AG10803 (cell line): ENCODE measurements around the gene OR6T1.

Source experiments
- DNase-seq: peaks from one replicate; pipeline ENCODE4 v3.0.0; 2010; ENCODE audit warnings: low read depth
- H3K4me3 ChIP-seq: 2 replicates; pipeline ENCODE4 v1.5.1; 2011; ENCODE audit warnings: mild to moderate bottlenecking, low read length, control low read depth
- TF ChIP-seq, protein P1 (sequence below): conservative IDR thresholded peaks from 2 replicates; pipeline ENCODE4 v1.5.1; 2011; ENCODE audit warnings: mild to moderate bottlenecking, low read length, control low read depth, inconsistent platforms

Gene OR6T1

DNA sequence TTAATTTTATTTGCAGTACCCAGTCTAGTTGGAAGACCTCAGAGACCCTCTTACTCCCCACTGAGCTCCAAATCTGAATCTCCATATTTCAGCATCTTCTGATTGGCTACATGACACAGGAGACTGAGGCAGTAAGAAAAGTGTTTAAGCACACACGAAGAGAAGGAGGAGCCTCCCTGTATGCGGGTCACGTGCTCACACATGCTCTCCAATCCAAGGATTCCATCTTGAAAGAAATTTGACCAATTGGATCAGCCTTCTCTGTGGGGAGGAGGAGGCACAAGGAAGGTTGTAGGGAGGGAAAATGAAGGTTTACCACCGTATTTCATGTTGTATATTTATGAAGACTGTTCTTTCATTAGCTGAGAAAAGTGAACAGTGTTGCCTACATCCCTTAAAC is 1.2 kb downstream of the OR6T1 start:
- no peak overlapping the region for H3K4me3 ChIP-seq
- no peak for DNase-seq
- TF ChIP-seq, protein P1, sequence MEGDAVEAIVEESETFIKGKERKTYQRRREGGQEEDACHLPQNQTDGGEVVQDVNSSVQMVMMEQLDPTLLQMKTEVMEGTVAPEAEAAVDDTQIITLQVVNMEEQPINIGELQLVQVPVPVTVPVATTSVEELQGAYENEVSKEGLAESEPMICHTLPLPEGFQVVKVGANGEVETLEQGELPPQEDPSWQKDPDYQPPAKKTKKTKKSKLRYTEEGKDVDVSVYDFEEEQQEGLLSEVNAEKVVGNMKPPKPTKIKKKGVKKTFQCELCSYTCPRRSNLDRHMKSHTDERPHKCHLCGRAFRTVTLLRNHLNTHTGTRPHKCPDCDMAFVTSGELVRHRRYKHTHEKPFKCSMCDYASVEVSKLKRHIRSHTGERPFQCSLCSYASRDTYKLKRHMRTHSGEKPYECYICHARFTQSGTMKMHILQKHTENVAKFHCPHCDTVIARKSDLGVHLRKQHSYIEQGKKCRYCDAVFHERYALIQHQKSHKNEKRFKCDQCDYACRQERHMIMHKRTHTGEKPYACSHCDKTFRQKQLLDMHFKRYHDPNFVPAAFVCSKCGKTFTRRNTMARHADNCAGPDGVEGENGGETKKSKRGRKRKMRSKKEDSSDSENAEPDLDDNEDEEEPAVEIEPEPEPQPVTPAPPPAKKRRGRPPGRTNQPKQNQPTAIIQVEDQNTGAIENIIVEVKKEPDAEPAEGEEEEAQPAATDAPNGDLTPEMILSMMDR, result no peak

DNA sequence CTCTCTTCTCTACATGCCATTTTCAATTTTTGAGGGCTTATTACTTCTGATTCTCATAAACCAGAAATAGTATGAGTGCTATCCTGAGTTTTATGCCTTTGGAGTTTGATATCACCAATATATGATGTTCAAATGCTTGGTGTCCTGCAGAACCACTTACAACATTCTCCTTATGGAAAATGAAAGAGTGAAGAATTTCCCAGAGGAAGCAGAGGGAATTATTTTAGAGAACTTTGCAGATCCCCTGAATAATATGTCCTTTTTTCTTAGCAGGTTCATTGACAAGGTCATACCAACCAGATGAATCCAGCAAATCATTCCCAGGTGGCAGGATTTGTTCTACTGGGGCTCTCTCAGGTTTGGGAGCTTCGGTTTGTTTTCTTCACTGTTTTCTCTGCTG is 4.3 kb downstream of the OR6T1 start, which contains the start of gene OR4D5:
TSS of gene OR4D5 (plus strand) at position 301 of the 400 bp plus-strand sequence. CDS start at position 301, 0 bp downstream.
- TF ChIP-seq, protein P1, result no peak
- DNase-seq, result no peak
- H3K4me3 ChIP-seq, result no peak within 1 kb of the TSS

DNA sequence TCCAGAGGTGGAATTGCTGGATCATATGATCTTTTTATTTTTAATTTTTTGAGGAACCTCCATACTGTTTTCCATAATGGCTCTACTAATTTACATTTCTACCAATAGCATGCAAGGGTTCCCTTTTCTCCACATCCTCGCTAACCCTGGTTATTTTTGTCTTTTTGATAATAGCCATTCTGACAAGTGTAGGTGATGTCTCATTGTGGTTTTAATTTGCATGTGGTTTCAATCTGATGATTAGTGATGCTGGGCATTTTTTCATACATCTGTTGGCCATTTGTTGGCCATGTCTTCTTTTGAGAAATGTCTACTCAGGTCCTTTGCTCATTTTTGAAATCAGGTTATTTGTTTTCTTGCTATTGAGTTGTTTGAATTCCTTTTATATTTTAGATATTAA is 19.6 kb downstream of the OR6T1 start:
- DNase-seq, result no peak
- H3K4me3 ChIP-seq, result no peak overlapping the region
- TF ChIP-seq, protein P1, result no peak

DNA sequence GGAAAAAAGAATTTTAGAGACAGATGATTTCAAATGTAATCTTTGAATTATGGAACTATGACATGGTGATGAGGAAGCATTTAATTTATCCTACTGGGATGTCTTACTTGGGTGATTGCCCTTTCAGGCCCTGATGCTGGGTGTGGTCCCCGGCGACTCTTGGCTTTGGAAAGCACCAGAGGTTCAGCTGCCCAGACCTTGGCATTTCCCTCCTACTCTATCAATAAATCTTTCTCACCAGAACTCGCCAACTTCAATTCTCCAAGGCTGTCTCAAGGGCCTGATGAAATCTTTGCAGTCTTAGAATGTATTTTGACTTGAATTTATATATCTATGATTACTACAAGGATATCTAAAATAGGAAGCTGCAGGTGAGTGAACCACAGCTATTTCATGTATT is 22.7 kb downstream of the OR6T1 start:
- DNase-seq, result no peak
- TF ChIP-seq, protein P1, result no peak
- H3K4me3 ChIP-seq, result no peak overlapping the region

DNA sequence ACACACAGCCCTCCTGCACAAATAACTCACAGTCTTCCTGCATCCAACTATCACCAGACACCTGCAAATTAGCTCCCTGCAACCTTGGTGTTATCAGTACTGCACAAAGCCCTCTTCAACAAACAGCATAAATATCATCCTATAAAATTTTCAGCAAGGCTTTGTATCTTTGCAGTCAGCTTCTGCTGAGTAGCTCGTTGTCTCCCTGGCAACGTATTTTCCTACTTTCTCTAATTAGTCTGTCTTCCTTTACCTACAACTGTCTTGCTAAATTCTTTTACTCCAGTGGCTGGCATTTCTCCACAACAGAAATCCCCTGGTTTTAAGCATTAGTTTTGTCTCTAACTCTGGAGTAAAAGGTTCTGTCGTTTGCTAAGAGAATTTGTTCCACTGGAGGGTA is 37.8 kb downstream of the OR6T1 start:
- TF ChIP-seq, protein P1, result no peak
- no peak overlapping the region for H3K4me3 ChIP-seq
- no peak for DNase-seq

DNA sequence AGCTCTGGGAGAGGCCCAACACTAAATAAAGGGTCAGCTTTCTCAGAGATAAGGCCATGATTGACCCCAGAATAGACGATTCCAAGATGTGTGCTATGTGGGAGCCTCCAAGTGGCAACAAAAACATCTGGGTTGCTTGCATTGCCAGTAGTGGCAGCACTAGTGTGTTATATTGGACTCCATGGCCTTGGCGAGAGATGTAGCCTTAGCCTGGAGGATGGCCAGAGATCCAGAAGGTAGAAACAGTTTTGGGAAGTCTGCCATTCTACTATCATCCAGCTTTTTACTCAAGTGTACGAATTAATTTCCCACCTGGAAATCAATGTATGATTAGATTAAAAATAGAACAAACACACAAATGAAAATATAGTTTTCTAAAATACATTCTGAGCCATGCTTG is 38.7 kb downstream of the OR6T1 start:
- TF ChIP-seq, protein P1, result no peak
- DNase-seq, result no peak
- no peak overlapping the region for H3K4me3 ChIP-seq

DNA sequence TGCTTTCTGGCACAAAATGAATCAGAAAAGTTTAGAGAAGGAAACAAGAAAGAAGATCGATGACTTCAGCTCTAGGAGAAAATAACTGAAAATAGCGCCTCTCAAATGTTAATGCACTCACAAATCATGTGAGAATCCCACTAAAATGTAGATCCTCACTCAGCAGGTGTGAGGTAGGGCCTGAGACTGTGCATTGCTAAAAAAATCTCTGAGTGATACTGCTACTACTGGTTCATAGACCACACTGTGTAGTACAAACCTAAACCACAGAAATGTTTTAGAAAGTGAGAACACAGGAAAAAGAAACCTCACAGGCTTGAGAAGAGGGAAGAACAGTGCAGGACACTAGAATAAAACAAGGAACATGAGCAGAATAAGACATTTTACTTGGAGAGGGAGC is 39.7 kb downstream of the OR6T1 start:
- H3K4me3 ChIP-seq, result no peak overlapping the region
- no peak for DNase-seq
- TF ChIP-seq, protein P1, result no peak
